Liver (tissue), 3 donors: ENCODE measurements around the gene BTN3A1.

Experiments
- CTCF ChIP-seq: fragments of 150-350 bp; IDR thresholded peaks from 2 replicates; pipeline ENCODE4 v1.5.1; 2017; ENCODE audit warnings: improper control_type of control experiment, low read depth, low read length; ENCODE audit not compliant: missing input control
- GABPA ChIP-seq, 2 donors: IDR thresholded peaks in 1 of 2; conservative IDR thresholded peaks in 1 of 2; 2 replicates each; pipeline ENCODE4 v1.6.1; 2016; ENCODE audit warnings: antibody characterized with exemption in 2 of 2, mild to moderate bottlenecking in 1 of 2, moderate library complexity in 1 of 2
- JUND ChIP-seq, 2 donors: IDR thresholded peaks; 2 replicates each; pipeline ENCODE4 v1.6.1; 2016; ENCODE audit warnings: antibody characterized with exemption in 2 of 2
- RAD21 ChIP-seq, 2 donors: IDR thresholded peaks; 2 replicates each; pipeline ENCODE4 v1.6.1; 2016; ENCODE audit warnings: antibody characterized with exemption in 2 of 2, mild to moderate bottlenecking in 2 of 2
- REST ChIP-seq: IDR thresholded peaks from 2 replicates; pipeline ENCODE4 v1.6.1; 2016; ENCODE audit warnings: antibody characterized with exemption, mild to moderate bottlenecking
- RXRA ChIP-seq, 2 donors: IDR thresholded peaks; 2 replicates each; pipeline ENCODE4 v1.6.1; 2017 to 2018; ENCODE audit warnings: antibody characterized with exemption in 2 of 2, mild to moderate bottlenecking in 1 of 2
- SP1 ChIP-seq: IDR thresholded peaks from 2 replicates; pipeline ENCODE4 v1.6.1; 2018; ENCODE audit warnings: antibody characterized with exemption, mild to moderate bottlenecking
- TAF1 ChIP-seq: conservative IDR thresholded peaks from 2 replicates; pipeline ENCODE4 v1.6.1; 2016; ENCODE audit warnings: antibody characterized with exemption, mild to moderate bottlenecking
- donor health status: healthy.
- donor health status: healthy.

GRCh38 chr6:26382121-26382520 lies 20.0 kb upstream of the BTN3A1 start:
- TF ChIP-seq REST (no peak), CTCF (no peak), JUND (IDR thresholded peaks at IDR 0.05) (no peak), RXRA (IDR thresholded peaks at IDR 0.05) (no peak), TAF1 (no peak), RAD21 (IDR thresholded peaks at IDR 0.05) (no peak), GABPA (IDR thresholded peaks at IDR 0.05 in 1 of 2, conservative IDR thresholded peaks at IDR 0.05 in 1 of 2) (no peak), SP1 (no peak)
